Spleen (tissue), 11 donors: ENCODE results near the gene CLEC5A. TPM values are rescaled to one million over a fixed set of nuclear protein-coding genes. Genes with fewer than 3 reads are reported as not detected.

Experiments used
- DNase-seq: peaks from one replicate; pipeline ENCODE4 v3.0.0-alpha.2; 2020
- H3K27ac ChIP-seq, 8 donors: fragments of 200-600 bp; sonication (generic) in 7 of 8; 1 replicate in 4 of 8; 2 replicates in 4 of 8; pipeline versions ENCODE4 v1.5.0 to v1.8.0; 2016 to 2021; ENCODE audit warnings: inconsistent platforms in 4 of 8, mild to moderate bottlenecking in 4 of 8, moderate library complexity in 1 of 8
- H3K27me3 ChIP-seq, 7 donors: fragments of 200-600 bp; sonication (generic) in 6 of 7; replicated peaks in 1 of 7; 1 replicate in 4 of 7; 2 replicates in 3 of 7; pipeline versions ENCODE4 v1.5.0 to v1.8.0; 2016 to 2021; ENCODE audit warnings: inconsistent platforms in 3 of 7, mild to moderate bottlenecking in 1 of 7
- H3K36me3 ChIP-seq, 6 donors: fragments of 200-600 bp; sonication (generic) in 5 of 6; 1 replicate in 4 of 6; 2 replicates in 2 of 6; pipeline versions ENCODE4 v1.5.0 to v1.8.0; 2016 to 2021; ENCODE audit warnings: inconsistent platforms in 2 of 6
- H3K4me1 ChIP-seq, 6 donors: fragments of 200-600 bp; sonication (generic) in 5 of 6; 1 replicate in 3 of 6; 2 replicates in 3 of 6; pipeline versions ENCODE4 v1.5.0 to v1.8.0; 2016 to 2021; ENCODE audit warnings: inconsistent platforms in 3 of 6
- H3K4me3 ChIP-seq, 8 donors: fragments of 200-600 bp; sonication (generic) in 7 of 8; 1 replicate in 4 of 8; 2 replicates in 4 of 8; pipeline versions ENCODE4 v1.5.0 to v1.8.0; 2016 to 2021; ENCODE audit warnings: inconsistent platforms in 4 of 8, mild to moderate bottlenecking in 4 of 8, moderate library complexity in 2 of 8
- H3K9me3 ChIP-seq, 8 donors: fragments of 200-600 bp; sonication (generic) in 7 of 8; 1 replicate in 4 of 8; 2 replicates in 4 of 8; pipeline versions ENCODE4 v1.5.0 to v1.8.0; 2016 to 2021; ENCODE audit warnings: inconsistent platforms in 4 of 8
- POLR2A ChIP-seq, 3 donors: fragments of 450-650 bp; IDR thresholded peaks; one replicate each; pipeline ENCODE4 v1.5.1; 2017; ENCODE audit warnings: antibody characterized with exemption in 3 of 3, mild to moderate bottlenecking in 1 of 3
- POLR2AphosphoS5 ChIP-seq, 3 donors: sonication (generic); formaldehyde crosslinking; IDR thresholded peaks; one replicate each; pipeline ENCODE4 v1.5.1; 2017; ENCODE audit warnings: antibody characterized with exemption in 3 of 3
- WGBS, 5 donors: extraction: QIAGEN DNeasy Blood & Tissue Kit in 3 of 5; methylation state at CpG; one replicate each; pipeline versions ENCODE4 v1.1.5 to v1.1.7; 2013 to 2018; 5-methylcytosine and 5-hydroxymethylcytosine counted together
- intact Hi-C: fragments of 100-400 bp; cut with DNase I; formaldehyde crosslinking; loops from one replicate; pipeline ENCODE4 v1.15.0; 2023; ENCODE audit warnings: low total_unique reads
- polyA plus RNA-seq, 3 donors: library from polyadenylated mRNA; stranded (reverse); fragments of 200-250 nt; gene quantifications; one replicate each; pipeline ENCODE4 v1.2.1, GENCODE V29; 2013
- total RNA-seq, 7 donors: library from RNA; depleted of rRNA in 3 of 7; stranded (reverse); fragments of >200 nt in 3 of 7; fragmentation: NEBNext Ultra II Directional in 4 of 7; extraction: Animal tissue kit (Norgen Biotek cat#: 25700) in 4 of 7; gene quantifications; one replicate each; pipeline versions ENCODE4 v1.1.0 to v1.2.1, GENCODE V29; 2016 to 2021
- TF ChIP-seq, protein P1 (sequence below), 11 experiments: fragments of 200-600 bp in 7 of 11; fragments of 450-650 bp in 4 of 11; sonication (generic) in 4 of 11; IDR thresholded peaks in 8 of 11; conservative IDR thresholded peaks in 3 of 11; 1 replicate in 7 of 11; 2 replicates in 4 of 11; pipeline versions ENCODE4 v1.4.0 to v1.8.0; 2016 to 2021; ENCODE audit warnings: antibody characterized with exemption in 11 of 11, inconsistent platforms in 4 of 11, mild to moderate bottlenecking in 1 of 11
- donor health status: healthy with polysubstance abuse.
- donor health status: DM: no; HTN: no; CAD: no; lungs with moderate emphysema.
- donor health status: DM: no; HTN: no; CAD: no.
- donor health status: Bipolar disorder and iron deficiency.
- donor health status: healthy.
- donor health status: DM: no; HTN: no; CAD: no.
- donor health status: DM: yes; HTN: yes; CAD: no.

The CLEC5A gene
- total and polyA plus RNA-seq, 10 donors = 0.09 to 5.8 (median 0.91) TPM

DNA sequence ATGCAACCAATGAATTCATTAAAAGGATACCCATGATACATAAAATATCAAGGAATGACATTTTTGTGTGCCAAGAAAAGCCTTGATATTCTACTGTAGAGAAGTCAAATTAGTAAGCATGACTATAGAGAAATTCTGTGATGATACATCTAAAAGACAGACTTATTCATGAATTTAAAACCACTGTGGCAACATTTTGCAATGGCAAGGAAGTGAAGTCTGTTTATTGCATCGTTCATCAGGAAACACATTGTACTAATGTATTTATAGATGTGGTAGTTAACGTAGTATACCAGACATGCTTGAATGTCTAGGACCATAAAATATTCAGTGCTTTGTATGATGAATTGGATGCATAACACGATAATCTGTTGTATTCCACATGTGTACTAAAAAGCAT lies 9.3 kb upstream of the CLEC5A start:
- Histone ChIP-seq H3K27ac (peak overlapping the region in 4 of 8 donors; percentile 0 to 69 (median 54)), H3K4me1 (peaks cover 0 to 17% (median under 1%) of the 10 kb centered on the region in 6 donors), H3K27me3 (no peaks in the 10 kb centered on the region), H3K4me3 (no peak overlapping the region), H3K36me3 (no peaks in the 10 kb centered on the region), H3K9me3 (no peaks in the 10 kb centered on the region)
- DNase-seq = no peak
- TF ChIP-seq, protein P1, sequence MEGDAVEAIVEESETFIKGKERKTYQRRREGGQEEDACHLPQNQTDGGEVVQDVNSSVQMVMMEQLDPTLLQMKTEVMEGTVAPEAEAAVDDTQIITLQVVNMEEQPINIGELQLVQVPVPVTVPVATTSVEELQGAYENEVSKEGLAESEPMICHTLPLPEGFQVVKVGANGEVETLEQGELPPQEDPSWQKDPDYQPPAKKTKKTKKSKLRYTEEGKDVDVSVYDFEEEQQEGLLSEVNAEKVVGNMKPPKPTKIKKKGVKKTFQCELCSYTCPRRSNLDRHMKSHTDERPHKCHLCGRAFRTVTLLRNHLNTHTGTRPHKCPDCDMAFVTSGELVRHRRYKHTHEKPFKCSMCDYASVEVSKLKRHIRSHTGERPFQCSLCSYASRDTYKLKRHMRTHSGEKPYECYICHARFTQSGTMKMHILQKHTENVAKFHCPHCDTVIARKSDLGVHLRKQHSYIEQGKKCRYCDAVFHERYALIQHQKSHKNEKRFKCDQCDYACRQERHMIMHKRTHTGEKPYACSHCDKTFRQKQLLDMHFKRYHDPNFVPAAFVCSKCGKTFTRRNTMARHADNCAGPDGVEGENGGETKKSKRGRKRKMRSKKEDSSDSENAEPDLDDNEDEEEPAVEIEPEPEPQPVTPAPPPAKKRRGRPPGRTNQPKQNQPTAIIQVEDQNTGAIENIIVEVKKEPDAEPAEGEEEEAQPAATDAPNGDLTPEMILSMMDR (IDR thresholded peaks at IDR 0.05 in 8 of 11, conservative IDR thresholded peaks at IDR 0.05 in 3 of 11) = no peak
- TF ChIP-seq POLR2A (IDR thresholded peaks at IDR 0.05) = no peak
- no peak for TF ChIP-seq POLR2AphosphoS5 (IDR thresholded peaks at IDR 0.05)
- 3 to 24% (median 13%) methylated on average over 3 of the region's 3 CpGs for WGBS, 5 donors
- intact Hi-C loops = no loop called here

DNA sequence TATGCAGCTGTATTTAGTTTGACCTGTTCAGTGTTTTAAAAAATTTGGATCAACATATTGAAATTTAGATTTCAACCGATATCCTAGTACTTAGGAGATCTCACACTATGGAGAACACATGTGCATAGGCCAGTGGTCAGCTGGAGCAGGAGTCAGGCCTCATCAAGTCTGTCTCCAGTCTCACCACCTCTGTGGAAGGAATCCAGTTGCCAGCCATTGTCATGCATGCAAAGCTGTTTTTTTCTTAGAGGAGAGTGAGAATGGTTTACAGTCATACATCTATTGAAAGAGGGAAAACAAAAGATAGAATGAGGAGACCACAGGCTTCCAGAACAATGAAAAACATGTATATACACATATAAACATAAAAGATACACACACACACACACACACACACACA lies 7.6 kb upstream of the CLEC5A start:
- no peak overlapping the region for H3K27ac ChIP-seq
- H3K27me3 ChIP-seq = no peaks in the 10 kb centered on the region
- 74 to 96% (median 84%) methylated on average over 1 of the region's 1 CpG for WGBS, 5 donors
- H3K9me3 ChIP-seq = no peaks in the 10 kb centered on the region
- intact Hi-C loops = no loop called here
- no peak for TF ChIP-seq POLR2A (IDR thresholded peaks at IDR 0.05)
- DNase-seq = no peak
- no peaks in the 10 kb centered on the region for H3K36me3 ChIP-seq
- no peak overlapping the region for H3K4me3 ChIP-seq
- peaks cover 0 to 7% (median 0%) of the 10 kb centered on the region in 6 donors for H3K4me1 ChIP-seq

DNA sequence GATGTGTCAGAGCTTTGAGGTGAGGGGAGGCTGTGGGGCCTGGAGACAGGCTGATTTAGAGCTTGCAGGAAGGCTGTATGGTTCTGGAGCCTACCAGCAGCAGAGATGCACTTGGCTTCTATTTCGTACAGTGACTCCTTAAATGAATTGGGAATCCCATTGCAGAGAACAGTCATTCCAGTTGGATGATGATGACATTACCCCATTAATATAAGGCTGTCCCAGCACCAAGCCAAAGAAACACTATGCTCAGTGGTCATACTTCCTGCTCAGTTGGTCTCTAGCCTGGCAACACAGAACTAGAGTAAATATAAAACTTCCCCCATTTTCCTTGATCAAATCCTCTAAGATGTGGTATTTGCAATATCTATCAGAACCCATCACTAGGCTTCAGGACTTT lies 5.7 kb upstream of the CLEC5A start:
- intact Hi-C loops = no loop called here
- 50 to 90% (median 88%) methylated on average over 1 of the region's 1 CpG for WGBS, 5 donors
- peaks cover 0 to 7% (median 0%) of the 10 kb centered on the region in 6 donors for H3K4me1 ChIP-seq
- no peaks in the 10 kb centered on the region for H3K27me3 ChIP-seq
- DNase-seq = no peak
- TF ChIP-seq POLR2A (IDR thresholded peaks at IDR 0.05) = no peak
- TF ChIP-seq, protein P1 (IDR thresholded peaks at IDR 0.05 in 8 of 11, conservative IDR thresholded peaks at IDR 0.05 in 3 of 11) = no peak
- no peak for TF ChIP-seq POLR2AphosphoS5 (IDR thresholded peaks at IDR 0.05)
- no peak overlapping the region for H3K27ac ChIP-seq
- H3K36me3 ChIP-seq = no peaks in the 10 kb centered on the region
- H3K4me3 ChIP-seq = no peak overlapping the region
- no peaks in the 10 kb centered on the region for H3K9me3 ChIP-seq

DNA sequence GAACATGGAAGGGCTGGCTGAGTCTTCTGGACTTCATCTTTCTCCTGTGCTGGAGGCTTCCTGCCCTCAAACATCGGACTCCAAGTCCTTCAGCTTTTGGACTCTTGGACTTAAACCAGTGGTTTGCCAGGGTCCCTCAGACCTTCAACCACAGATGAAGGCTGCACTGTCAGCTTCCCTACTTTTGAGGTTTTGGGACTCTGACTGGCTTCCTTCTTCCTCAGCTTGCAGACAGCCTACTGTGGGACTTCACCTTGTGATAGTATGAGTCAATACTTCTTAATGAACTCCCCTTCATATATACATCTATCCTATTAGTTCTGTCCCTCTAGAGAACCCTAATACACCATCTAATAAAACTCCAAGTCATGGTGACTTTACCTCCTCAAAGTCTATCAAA lies 4.0 kb upstream of the CLEC5A start:
- TF ChIP-seq POLR2AphosphoS5 (IDR thresholded peaks at IDR 0.05) (no peak), POLR2A (IDR thresholded peaks at IDR 0.05) (no peak)
- TF ChIP-seq, protein P1 (IDR thresholded peaks at IDR 0.05 in 8 of 11, conservative IDR thresholded peaks at IDR 0.05 in 3 of 11) = no peak
- H3K9me3 ChIP-seq = no peaks in the 10 kb centered on the region
- no peaks in the 10 kb centered on the region for H3K27me3 ChIP-seq
- WGBS, 5 donors = 33 to 100% (median 70%) methylated on average over 1 of the region's 1 CpG
- peaks cover 0 to 16% (median 0%) of the 10 kb centered on the region in 6 donors for H3K4me1 ChIP-seq
- H3K27ac ChIP-seq = no peak overlapping the region
- intact Hi-C loops = no loop called here
- no peak overlapping the region for H3K4me3 ChIP-seq
- no peak for DNase-seq
- H3K36me3 ChIP-seq = no peaks in the 10 kb centered on the region

DNA sequence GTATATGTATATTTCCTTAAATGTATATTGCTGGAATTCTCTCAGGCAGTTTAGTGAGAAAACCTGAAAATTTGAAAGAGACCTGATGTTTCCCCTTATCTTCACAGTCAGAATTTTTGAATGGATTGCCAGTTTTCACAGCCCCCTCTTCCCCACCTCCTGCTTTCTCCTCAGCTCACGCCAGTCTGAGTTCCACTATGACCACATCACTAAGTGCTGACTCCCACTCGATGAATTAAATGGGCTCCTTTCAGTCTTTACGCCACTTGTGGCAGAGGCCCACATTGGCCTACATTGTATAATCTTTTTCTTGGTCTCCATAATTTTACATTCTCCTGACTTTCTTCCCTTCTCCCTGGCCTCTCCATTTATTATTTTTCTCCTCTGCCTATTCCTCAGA lies 3.1 kb upstream of the CLEC5A start:
- Histone ChIP-seq H3K27ac (no peak overlapping the region), H3K4me3 (no peak overlapping the region), H3K4me1 (peaks cover 0 to 18% (median 0%) of the 10 kb centered on the region in 6 donors), H3K27me3 (no peaks in the 10 kb centered on the region), H3K36me3 (no peaks in the 10 kb centered on the region), H3K9me3 (no peaks in the 10 kb centered on the region)
- no peak for DNase-seq
- TF ChIP-seq, protein P1 (IDR thresholded peaks at IDR 0.05 in 8 of 11, conservative IDR thresholded peaks at IDR 0.05 in 3 of 11) = no peak
- TF ChIP-seq POLR2AphosphoS5 (IDR thresholded peaks at IDR 0.05) = no peak
- no peak for TF ChIP-seq POLR2A (IDR thresholded peaks at IDR 0.05)
- WGBS, 5 donors = 75 to 91% (median 84%) methylated on average over 3 of the region's 3 CpGs
- intact Hi-C loops = no loop called here
